SHP77 (cell line): Measurements from ENCODE around the gene RPS27.
A peak's percentile ranks its signal among the peaks of the same experiment; 100 is the strongest.

Experiments used
- DNase-seq, 2 experiments: peaks; one replicate each; lab custom pipeline; 2025; lab: John Stamatoyannopoulos, UW

RPS27 gene

DNA sequence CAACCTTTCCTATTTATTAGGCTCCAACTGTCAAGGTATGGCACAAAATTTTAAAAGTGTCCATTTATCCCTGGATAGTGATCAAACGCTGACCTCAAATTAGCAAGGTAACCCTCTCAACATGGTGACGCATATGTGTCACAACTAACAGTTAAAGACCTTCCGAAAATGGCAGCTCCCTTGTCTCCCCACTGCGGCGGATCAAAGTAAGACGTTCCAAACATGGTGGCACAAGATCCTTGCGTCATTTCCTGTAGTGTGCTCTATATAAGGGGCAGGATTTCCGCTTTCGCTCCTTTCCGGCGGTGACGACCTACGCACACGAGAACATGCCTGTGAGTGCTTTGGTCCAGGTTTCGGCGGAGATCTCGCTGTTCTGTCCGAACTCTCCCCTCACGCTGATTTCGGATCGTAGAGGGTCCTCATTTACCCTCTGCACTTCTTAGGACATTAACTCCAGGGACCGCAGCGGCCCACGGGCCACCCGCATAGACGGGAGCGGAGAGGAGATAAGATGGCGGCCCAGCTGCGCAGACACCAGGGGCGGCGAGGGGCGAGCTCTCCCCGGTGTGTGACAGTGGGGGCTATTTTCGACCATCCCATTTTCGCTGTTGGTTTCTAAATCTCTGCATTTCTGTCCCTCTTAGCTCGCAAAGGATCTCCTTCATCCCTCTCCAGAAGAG is at the start of gene RPS27:
Gene RPS27, plus strand, starts transcription at position 295 of the 683 bp plus-strand sequence. Its CDS starts 35 bp downstream, at position 330.
- peak; percentile 99 to 100 for DNase-seq

DNA sequence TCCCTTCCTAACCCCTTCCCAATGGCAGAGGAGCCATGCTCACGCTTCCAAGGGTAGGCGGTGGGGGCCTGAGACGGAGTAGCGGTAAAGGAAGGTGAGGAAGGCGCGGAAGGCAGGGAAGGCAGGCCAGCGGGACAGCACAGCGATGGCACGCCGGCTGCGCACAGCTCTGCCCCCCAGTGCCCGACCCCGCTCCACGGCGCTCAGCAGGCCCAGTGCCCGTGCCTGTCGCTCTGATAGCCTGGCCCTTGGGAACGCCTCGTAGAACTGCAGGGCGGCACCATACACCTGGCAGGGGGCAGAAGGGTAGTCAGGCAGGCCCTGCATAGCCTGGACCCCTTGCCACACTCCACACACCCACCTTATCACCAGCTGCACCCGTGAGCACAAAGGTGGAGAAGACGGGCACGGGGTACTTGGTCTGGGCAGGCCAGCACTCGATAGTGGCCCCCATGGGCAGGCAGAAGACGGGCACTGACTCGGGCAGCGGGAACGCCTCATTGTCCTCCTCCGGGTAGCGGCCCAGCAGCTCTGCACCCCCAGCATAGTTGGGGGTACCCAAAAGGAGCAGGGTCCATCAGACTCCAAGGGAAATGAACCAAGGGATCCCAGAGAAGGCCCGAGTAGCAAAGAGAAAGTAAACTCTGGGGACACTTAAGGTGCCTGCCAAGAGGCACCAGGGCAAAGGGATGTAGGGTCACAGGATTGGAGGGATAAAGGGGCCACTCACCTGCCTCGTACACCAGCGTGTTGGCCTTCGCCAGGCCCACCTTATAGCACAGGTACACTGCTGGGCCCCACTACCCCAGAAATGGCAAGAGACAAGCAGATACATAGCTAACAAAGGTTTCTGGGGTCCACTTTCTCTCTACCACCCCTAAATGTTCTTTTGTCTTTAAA is 48.5 kb upstream of the RPS27 start:
- DNase-seq, result no peak

DNA sequence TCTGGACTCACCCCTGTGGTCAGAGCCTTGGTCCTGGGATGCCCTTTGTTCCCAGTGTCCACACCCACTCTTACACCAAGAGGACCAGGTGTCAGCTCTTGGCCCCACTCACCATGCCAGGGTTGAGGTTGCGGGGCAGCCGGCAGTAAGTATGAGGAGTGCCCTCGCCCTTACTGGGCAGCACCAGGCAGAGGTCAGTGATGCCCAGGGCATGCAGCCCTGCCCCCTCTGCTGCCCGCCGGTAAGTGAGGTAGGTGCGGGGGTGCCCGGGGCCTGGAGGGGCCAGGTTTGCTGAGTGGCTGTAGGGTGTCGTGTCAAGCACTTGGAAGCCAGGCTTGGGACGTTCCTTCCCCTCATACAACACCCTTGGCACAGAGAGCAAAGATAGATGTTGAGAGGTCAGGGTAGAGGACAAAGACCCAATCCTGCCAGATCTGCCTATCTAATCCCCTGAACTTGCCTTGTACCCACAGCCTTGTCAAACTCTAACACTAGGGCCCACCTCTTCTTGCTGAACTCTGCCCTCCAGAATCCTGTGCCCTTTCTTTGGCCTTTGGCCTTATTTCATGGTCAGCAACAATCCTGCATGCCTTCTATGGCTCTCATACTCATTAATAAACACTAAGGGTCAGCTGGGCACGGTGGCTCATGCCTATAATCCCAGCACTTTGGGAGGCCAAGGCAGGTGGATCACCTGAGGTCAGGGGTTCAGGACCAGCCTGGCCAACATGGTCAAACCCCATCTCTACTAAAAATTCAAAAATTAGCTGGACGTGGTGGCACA is 47.6 kb upstream of the RPS27 start:
- DNase-seq, result no peak

DNA sequence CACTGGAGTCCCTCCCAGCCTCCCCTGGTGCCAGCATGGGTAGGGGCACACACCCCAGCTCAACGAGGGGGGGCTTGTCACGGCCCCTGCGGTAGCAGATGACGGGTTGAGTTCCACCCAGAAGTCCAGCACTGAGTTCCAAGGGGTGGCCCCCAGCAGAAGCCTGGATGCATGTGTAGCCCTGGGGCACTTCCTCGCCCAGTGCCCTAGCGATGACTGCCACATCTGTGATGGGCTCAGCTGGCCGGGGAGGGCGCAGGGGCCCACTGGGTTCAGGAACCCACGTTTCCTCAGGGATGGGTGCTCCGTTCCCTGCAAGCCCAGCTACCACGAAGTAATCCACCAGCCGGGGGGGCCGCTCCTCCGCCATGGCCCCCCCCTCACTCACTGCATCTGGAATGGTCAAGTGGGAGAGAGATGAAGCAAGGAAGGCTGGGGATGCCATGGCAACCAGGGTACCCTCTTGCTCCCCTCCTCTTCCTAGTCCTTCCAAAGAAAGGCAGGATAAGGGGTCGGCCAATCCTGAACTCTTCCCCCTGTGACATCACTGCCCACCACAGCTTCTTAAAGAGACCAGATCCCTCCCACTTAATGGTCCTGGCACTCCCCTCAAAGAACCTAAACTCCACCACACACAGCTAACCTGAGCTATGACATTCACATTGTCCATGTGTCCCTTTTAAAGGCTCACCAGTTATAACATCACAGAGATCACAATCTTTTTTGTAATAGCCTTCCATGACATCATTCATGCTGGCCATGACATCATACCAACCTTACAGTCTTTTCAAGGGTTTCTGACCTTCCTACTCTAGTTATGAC is 46.3 kb upstream of the RPS27 start:
- no peak for DNase-seq

DNA sequence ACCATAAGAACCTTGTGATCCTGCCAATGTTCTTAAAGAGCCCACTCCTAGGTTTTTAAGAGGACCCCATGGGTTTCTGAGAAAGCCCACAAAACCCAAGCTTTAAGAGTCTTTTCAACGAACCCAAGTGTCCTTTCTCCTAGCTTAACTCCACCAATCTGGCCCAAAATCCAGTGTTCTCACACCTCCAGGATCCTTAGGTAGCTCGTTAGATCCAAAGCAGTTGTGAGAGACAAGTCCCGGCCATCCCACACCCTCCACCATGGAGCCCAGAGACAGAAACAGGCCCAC is 45.8 kb upstream of the RPS27 start:
- DNase-seq, result no peak

DNA sequence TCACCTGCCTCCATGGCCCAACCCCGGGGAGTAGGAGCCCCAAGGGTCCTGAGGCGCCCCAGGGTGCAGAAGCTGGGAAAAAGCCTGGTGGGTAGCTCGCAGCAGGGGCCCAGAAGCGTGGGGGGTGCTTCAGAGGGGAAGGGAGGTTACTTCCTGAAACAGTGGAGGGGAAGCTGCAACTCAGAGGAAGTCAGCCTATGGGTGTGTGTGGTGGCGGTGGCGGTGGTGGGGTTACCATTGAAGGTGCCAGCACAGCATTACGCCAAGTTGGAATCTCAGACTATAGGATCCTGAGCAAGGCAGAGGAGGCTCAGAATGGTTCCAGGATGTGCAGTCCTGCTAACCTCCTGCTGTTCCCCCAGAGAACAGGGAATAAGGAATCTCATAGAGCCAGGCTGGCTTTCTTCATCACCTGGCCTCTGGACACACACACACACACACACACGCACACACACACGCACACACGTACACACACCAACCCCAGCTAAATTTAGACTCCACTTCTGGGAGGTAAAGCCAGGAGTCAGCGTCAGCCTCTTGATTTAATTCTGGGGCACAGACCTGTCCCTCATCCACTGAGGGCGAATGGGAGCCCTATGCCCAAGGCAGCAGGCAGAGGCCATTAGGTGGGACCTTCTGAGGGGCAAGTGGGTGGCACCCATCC is 45.3 kb upstream of the RPS27 start:
- DNase-seq, result peak in 1 of 2 experiments; percentile 42

DNA sequence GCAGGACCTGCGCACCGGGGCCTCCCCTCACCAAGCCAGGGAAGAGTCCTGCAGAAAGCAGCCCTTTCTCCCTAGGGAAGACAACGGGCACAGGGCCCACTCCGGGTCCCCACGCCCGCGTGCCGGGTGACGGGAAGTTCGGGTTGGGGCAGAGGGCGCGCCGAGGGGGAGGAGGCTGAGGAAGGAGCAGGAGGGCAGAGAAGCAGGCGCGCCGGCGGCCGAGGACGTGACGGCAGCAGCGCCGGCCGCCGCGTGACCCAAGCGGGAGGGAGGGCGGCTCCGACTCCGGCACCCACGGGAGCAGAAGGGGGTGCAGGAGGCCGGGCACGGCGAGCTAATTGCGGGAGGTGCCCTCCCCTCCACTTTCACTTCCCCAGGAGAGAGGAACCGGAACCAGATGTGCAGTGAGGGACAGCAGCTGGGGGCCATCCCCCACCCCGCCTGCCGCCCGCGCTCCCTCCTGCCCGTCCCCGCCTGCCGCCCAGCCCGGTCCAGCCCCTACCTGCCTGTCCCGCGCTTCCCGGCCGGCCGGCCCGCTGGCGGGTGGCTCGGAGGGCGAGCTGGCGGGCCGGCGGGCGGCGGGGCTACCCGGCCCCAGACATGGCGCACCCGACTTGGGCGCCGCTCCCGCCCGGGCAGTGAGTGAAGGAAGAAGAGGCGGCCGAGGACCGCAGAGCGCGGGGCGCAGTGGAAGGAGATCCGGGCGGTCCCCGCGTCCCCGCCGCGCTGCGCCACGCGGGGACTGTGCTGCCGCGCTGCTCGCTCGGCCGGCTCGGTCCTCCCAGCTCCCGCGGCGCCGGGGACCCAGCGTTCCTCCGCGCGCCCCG is 44.6 kb upstream of the RPS27 start:
- DNase-seq, result peak in 1 of 2 experiments; percentile 83

DNA sequence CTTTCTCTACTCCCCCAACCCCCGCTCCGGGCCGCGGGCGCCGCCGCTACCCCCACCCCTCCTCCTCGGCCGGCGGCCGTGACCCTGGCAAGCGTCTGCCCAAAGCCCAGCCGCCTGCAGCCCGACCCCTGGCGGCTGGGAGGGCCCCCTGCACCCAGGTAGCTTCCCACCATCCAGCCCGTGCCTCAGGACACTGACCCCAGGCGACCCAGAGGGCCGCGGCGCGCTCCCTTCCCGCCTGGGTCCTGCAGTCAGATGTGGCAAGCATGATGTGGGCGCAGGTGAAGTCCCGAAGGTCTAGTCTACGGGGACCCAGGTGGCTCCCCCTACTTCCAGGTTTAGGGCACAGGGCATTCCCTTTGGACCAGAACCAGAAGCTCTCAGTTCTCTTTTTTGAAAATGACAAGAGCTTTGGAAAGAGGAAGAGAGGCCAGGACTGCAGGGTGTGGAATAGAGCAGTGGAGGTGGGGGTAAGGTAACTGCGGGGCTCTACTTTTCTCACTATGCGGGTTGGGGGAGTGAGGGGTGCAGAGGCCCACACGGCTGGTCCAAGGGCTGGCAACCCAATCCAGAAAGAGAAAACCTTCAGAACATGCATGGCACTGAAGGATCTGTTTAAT is 43.8 kb upstream of the RPS27 start, which contains the start of gene DENND4B:
Gene DENND4B, minus strand, starts transcription at position 97 of the 620 bp plus-strand sequence. CDS start 2,344 bp downstream, outside the sequence.
- peak; percentile 87 to 89 for DNase-seq

DNA sequence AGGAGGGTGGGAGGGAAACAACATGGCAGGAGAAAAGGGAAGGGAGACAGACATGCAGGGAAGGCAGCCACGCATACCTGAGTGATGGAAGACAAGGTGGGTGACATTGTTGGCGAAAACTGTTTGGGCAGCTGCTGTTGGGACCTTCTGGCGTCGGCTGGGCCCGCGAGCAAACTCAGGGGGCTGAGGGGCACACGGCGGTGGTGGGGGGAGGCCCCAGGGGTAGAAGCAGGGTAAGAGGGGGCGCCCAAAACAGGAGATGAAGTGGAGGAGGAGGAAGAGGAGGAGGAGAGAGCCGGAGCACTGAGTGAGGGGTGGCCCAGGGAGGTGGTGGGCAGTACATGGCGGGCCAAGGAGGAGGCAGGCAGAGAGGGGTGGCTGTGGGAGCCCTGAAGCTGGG is 39.4 kb upstream of the RPS27 start:
- DNase-seq, result no peak

DNA sequence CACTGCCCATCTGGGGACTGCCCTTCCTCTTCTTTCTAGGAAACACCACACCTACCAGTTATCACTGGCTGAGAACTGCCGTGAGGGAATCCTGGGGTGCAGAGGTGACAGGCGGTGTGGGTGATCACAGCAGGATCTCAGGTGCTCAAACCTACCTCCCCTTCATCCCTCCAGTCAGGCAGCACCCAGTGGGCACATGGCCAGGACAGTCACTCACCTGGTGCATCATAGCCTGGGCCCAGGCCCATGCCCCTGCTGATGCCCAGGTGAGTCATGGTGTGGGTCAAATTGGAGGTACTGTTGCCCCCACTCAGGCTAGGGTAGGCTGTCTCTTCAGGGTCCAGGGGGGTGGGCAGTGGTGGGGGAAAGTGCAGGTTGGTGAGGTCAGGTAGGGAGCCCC is 38.8 kb upstream of the RPS27 start:
- no peak for DNase-seq

DNA sequence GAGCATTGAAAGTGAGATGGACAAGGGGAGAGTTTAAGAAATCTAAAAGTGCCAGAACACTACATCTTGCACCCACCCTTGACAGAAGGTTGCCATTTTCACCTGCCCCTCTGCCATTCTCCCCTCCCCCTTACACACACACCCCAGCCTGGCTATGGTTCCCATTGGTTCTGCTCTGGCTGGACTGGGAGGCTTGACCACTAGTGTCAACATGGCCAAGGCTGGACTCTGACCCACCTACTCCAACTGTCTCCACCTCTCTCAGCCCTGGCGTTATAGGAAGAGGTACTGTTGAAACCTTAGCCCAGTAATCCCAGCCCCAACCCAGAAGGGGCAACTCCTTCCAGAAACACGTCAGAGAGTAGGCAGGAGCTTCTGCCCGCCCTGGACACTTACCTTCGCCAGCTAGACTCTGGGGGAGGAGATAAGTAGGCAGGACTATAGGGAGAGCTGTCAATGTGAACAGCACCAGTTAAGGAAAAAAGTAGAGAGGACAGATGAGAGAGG is 36.6 kb upstream of the RPS27 start:
- DNase-seq, result no peak

DNA sequence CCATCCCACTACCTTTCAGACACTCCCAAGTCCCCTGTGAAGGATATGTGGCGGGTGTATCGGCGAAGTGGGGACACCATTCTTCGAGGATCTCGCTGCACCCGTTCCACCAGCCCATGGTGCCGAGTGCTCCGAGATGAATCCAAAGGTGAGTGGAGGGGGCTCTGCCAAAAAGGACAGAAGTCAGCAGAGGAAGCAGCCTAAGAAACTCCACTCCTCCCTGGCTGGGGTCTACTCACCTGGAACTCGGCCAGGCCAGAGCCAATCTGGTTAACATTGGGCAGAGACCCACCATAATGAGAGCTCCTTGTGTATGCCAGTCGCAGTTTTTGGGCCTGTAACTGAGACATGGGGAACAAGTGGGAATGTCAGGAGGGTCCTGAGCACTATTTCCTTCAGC is 35.7 kb upstream of the RPS27 start:
- DNase-seq, result no peak

DNA sequence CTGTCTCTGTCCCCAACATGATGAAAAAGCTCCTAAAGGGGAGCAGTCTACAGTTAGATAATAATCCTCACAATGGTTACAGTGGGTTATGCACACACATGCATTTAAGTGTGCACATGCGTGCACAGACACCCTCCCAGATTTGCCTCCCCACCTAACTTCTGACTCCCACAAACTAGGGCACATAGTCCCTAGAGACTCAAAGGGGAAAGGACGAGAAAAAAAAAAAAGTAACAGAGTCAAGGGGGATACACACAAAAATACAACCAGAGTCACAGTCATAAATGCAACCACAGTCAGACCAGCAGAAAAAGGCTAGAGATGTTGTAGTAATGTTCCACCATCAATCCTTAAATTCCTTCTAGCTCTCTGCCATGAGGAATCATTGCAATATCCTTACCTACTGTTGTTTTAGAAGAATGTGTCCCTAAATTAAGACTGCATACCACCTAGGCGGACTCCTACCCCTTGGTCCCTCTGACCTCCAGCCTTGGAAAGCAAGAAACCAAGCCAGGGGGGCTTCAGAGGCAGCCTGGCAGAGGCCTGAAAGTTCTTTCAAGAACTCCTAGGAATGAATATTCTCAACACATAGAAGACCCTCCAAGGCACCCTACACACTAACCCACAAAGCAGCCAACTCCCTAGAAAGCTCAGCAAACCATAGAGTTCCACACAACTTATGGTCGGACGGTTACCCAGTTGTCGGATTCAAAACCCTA is 33.4 kb upstream of the RPS27 start:
- no peak for DNase-seq

DNA sequence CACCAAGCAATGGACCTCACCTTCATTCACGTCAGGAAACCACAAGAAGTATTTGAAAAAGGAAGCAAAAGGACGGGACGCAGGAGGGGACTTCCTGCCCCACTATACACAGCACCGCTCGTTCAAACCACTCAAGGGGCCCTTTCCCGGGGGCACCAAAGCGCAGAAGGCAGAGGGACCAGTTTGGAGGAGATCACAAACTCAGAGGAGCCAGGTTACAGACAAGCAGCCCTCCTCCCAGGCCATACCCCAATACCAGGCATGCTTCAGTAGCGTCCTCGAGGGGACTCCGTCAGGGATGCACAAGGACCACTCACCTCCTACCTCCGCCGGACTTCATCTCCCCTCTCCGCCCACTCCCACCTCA is 32.8 kb upstream of the RPS27 start:
- DNase-seq, result peak in 1 of 2 experiments; percentile 57

DNA sequence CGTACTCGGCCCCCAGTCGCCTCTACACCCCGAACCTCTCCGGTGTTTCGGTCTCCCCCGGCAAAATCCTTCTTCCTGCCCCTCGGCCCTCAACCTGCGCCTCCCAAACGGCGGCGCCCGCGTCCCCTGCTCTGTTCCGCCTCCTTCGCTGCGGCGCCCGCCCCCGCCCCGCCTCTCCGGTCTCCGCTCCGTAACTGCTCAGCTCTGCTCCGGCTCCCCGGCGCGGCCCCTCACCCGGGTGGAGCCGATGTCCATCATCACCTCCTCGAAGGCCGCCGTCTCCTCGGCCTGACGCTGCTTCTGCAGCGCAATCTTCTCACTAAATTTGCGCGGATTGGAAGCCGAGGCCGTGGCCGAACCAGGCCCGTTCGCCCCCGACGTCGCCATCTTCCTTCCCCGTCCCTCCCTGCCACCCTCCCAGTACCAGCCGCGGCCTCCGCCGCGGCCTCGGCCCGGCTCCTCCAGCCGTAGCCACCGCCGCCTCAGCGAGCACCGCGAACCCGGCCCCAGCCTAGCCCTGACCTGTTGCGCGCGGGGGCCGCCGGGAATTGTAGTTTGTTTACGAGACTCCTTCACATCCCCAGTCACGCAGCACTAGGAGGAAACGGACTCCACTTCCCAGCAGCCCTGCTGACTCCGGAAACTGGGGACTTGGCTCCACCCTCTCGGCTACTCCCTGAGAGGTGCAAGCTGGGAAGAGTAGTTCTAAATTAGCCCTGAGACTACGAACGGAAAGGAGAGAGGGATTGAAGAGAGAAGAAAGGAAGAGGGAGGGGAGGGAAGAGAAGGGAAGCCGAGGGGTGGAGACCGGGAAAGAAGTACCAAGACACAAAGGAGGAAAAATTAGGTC is 32.2 kb upstream of the RPS27 start, which contains the start of gene CRTC2:
Gene CRTC2, minus strand, starts transcription at position 502 of the 850 bp plus-strand sequence. Its CDS starts 115 bp downstream, at position 387.
- DNase-seq, result peak; percentile 100

DNA sequence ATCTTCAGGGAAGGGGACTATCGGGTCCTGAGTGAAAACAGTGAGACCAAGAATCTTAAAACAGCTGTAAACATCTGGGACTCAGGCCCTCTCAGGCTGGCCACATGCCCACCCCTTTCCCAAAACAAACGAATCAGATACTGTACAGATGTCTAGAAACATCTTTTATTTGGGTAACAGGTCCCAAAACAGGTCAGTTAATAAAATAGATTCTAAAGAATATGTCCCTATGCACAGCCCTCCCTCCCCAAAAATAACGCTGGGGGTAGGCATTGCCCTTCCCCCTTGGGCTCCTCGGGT is 31.7 kb upstream of the RPS27 start:
- no peak for DNase-seq

DNA sequence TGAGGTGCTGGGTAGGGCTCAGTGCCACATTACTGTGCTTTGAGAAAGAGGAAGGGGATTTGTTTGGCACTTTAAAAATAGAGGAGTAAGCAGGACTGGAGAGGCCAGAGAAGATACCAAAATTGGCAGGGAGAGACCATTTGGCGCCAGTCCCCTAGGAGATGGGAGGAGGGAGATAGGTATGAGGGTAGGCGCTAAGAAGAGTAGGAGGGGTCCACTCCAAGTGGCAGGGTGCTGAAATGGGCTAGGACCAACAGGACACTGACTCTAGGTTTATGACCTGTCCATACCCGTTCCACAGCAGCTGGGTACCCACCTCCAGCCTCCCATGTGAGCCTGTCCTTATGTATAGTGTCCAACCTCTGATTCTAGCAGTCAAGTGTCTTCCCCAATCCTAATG is 31.1 kb upstream of the RPS27 start:
- no peak for DNase-seq

DNA sequence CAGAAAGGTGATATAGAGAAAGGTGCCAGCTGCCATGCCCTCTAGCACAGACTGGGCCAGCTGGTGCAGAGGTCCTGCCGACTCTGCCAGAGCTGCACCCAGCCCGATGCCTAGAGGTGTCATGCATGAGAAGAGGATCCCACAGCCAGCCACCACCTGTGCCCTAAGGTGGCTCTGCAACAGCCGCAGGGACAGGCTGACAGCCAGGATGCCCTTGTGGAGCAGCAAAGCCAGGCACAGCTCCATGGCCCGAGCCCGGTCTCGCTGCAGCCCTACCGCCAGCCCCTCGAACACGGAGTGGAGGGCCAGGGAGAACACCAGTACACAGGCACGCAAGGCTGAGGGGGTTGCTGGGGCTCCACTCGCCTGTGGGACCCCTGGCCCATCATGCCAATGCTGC is 30.4 kb upstream of the RPS27 start:
- DNase-seq, result no peak
